ENCODE data around the gene OR4D2. TPM values are rescaled to one million over a fixed set of nuclear protein-coding genes. Genes with fewer than 3 reads are reported as not detected.

Gene OR4D2
- total RNA-seq, 2 experiments from 2014 or later = not detected

DNA sequence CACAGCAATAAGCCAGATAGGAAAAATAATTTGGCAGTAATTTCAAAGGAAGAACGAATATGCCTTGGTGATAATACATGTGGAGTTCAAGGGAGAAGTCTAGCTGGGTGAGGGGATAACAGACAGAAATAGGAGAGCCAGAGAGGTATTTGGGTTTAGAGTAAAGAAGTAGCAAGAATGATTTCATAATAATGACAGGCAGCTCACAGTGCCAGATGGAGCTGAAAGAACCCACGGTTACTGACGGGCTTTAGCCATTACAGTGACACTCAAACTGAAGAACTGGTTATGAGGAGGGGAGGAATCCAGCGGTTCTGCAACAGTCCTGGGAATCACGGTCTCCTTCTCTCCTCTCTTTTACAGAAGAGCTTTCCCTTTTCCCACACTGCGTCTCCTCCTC, 16.4 kb upstream of the OR4D2 start:
- no peak for DNase-seq
- ChIA-PET CTCF (interaction anchor here (0.9 kb wide), 1 partner anchor 27 kb away, joined by 3 read pairs; no protein-coding TSS in a partner anchor), POLR2A (no interaction called here)
- H3K27ac Mint-ChIP-seq = no peak overlapping the region
- H3K9me3 Mint-ChIP-seq = peaks cover 31% of the 10 kb centered on the region
- no peak overlapping the region for H3K4me3 Mint-ChIP-seq
- H3K4me1 Mint-ChIP-seq = peaks cover 47% of the 10 kb centered on the region
- peaks cover 52% of the 10 kb centered on the region for H3K27me3 Mint-ChIP-seq
- H3K36me3 Mint-ChIP-seq (ENCODE audit: low read depth) = peaks cover 26% of the 10 kb centered on the region

DNA sequence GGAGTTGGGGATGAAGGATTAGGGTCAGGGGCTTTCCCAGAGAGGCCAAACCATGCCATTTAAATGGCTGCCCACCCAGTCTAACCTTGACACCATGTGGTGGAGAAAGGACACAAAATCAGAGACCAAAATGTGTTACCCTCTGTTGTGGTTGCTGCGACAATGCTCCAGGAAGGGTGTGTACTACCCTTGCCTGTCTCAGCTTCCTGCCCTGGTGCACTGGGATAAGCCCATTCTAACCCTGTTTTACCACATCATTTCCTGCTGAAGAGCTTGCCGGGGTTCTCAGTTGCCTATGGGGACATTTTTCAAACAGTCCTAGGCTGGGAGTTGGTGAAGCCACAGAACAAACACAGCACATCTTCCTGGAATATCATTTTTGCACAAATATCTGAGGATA, 13.7 kb upstream of the OR4D2 start:
- POLR2A ChIA-PET = interaction anchor here (1.0 kb wide), 1 partner anchor 20 kb away, joined by 3 read pairs; no protein-coding TSS in a partner anchor
- peaks cover 63% of the 10 kb centered on the region for H3K4me1 Mint-ChIP-seq
- peak overlapping the region; percentile 53 for H3K4me3 Mint-ChIP-seq
- peaks cover 19% of the 10 kb centered on the region for H3K36me3 Mint-ChIP-seq (ENCODE audit: low read depth)
- H3K9me3 Mint-ChIP-seq = peaks cover 18% of the 10 kb centered on the region
- H3K27ac Mint-ChIP-seq = peak overlapping the region; percentile 97
- peak; percentile 84 for DNase-seq
- H3K27me3 Mint-ChIP-seq = peaks cover 28% of the 10 kb centered on the region
- CTCF ChIA-PET = interaction anchor here (0.9 kb wide), 1 partner anchor 37 kb away, joined by 3 read pairs; no protein-coding TSS in a partner anchor

DNA sequence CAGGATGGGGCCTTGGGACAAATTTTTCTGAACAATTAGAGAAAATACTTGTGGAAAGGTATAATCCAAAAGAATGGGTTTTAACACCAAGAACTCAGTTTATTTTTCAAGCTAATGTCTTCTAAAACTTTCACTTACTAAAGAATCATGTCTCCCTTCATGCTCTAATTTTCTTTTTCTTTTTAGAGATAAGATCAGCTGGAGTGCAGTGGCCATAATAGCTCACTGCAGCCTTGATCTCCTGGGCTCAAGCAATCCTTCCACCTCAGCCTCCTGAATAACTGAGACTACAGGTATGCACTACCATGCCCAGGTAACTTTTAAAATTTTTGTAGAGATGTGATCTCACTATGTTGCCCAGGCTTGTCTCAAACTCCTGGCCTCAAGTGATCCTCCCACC, 13.1 kb upstream of the OR4D2 start:
- peak overlapping the region; percentile 97 for H3K27ac Mint-ChIP-seq
- peak overlapping the region; percentile 53 for H3K4me3 Mint-ChIP-seq
- DNase-seq = no peak
- peaks cover 64% of the 10 kb centered on the region for H3K4me1 Mint-ChIP-seq
- POLR2A ChIA-PET = interaction anchor here (1.0 kb wide), 1 partner anchor 19 kb away, joined by 3 read pairs; no protein-coding TSS in a partner anchor
- peaks cover 18% of the 10 kb centered on the region for H3K9me3 Mint-ChIP-seq
- peaks cover 22% of the 10 kb centered on the region for H3K27me3 Mint-ChIP-seq
- CTCF ChIA-PET = no interaction called here
- H3K36me3 Mint-ChIP-seq (ENCODE audit: low read depth) = peaks cover 19% of the 10 kb centered on the region

DNA sequence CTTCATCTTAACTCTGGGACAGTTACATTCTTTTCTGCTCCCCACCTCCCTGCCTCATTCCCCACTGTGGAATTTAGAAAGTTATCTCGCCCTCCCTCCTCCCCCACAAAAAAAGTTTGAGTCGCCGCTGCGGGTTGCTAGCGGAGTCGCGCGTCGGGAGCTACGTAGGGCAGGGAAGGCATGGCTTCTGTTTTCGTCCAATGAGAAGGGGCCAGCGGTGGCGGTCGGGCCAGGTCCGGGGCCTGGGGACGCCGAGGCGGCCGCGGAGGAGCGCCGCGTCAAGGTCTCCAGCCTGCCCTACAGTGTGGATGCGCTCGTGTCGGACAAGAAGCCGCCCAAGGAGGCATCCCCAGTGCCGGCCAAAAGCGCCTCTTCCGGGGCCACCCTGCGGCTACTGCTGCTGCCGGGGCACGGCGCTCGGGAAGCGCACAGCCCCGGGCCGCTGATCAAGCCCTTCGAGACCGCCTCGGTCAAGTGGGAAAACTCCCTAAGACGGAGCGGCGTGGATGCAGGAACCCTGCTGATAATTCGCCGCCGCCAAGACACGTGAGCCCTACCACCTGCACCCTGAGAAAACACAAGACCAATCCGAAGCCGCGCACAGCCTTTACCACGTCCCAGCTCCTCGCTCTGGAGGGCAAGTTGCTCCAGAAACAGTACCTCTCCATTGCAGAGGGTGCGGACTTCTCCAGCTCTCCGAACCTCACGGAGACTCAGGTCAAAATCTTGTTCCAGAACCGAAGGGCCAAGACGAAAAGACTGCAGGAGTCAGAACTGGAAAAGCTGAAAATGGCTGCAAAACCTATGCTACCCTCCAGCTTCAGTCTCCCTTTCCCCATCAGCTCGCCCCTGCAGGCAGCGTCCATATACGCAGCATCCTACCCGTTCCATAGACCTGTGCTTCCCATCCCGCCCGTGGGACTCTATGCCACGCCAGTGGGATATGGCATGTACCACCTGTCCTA, 9.7 kb upstream of the OR4D2 start:
- H3K9me3 Mint-ChIP-seq = peaks cover 17% of the 10 kb centered on the region
- ChIA-PET POLR2A (no interaction called here), CTCF (interaction anchor here (0.6 to 1.0 kb wide), 3 partner anchors 16 to 76 kb away, joined by 3 read pairs; no protein-coding TSS in a partner anchor)
- H3K36me3 Mint-ChIP-seq (ENCODE audit: low read depth) = peaks cover 27% of the 10 kb centered on the region
- H3K27me3 Mint-ChIP-seq = peaks cover 9% of the 10 kb centered on the region
- peak overlapping the region; percentile 68 for H3K4me3 Mint-ChIP-seq
- DNase-seq = peak; percentile 52
- H3K4me1 Mint-ChIP-seq = peaks cover 55% of the 10 kb centered on the region
- peak overlapping the region; percentile 78 for H3K27ac Mint-ChIP-seq

DNA sequence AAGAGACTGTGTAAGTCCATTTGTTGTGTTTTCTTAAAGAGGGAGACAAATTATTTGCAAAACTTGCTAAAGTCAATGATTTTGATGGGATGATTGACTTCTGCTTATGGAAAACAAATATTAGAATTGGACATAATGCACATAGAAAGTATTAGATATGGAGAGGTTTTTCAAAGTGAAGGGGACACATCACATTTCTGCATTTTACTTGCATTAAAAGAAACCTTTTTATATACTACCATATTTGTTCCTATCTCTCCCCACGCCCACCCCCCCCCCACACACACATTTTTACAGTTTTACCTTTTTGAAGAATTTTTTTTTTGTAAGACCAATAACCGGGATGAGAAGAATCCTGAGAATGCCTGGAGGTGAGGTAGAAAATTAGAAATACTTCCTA, 8.6 kb upstream of the OR4D2 start:
- H3K36me3 Mint-ChIP-seq (ENCODE audit: low read depth) = peaks cover 25% of the 10 kb centered on the region
- no peak for DNase-seq
- peaks cover 44% of the 10 kb centered on the region for H3K4me1 Mint-ChIP-seq
- H3K27me3 Mint-ChIP-seq = peaks cover 15% of the 10 kb centered on the region
- ChIA-PET CTCF (interaction anchor here (1.0 kb wide), 1 partner anchor 15 kb away, joined by 3 read pairs; no protein-coding TSS in a partner anchor), POLR2A (no interaction called here)
- no peak overlapping the region for H3K27ac Mint-ChIP-seq
- H3K9me3 Mint-ChIP-seq = peaks cover 17% of the 10 kb centered on the region
- H3K4me3 Mint-ChIP-seq = no peak overlapping the region

GRCh38 chr17:58161566-58161965, 5.2 kb upstream of the OR4D2 start:
- POLR2A ChIA-PET = no interaction called here
- CTCF ChIA-PET = interaction anchor here (0.6 to 1.2 kb wide), 2 partner anchors 258 to 834 kb away, joined by 3 read pairs; no protein-coding TSS in a partner anchor

GRCh38 chr17:58165981-58166380, 801 bp upstream of the OR4D2 start:
- Mint-ChIP-seq H3K27me3 (peaks cover 31% of the 10 kb centered on the region), H3K4me1 (peaks cover 30% of the 10 kb centered on the region), H3K9me3 (peaks cover 4% of the 10 kb centered on the region), H3K36me3 (ENCODE audit: low read depth) (peaks cover 5% of the 10 kb centered on the region), H3K27ac (no peak overlapping the region), H3K4me3 (no peak overlapping the region)
- ChIA-PET CTCF (interaction anchor here (1.3 kb wide), 1 partner anchor 19 kb away, joined by 4 read pairs; no protein-coding TSS in a partner anchor), POLR2A (no interaction called here)
- DNase-seq = no peak

More at GRCh38 chr17:58161566-58161965, 5.2 kb upstream of the OR4D2 start:
- Mint-ChIP-seq H3K36me3 (ENCODE audit: low read depth) (peaks cover 8% of the 10 kb centered on the region), H3K27me3 (peaks cover 26% of the 10 kb centered on the region), H3K27ac (no peak overlapping the region), H3K9me3 (peaks cover 2% of the 10 kb centered on the region), H3K4me3 (no peak overlapping the region), H3K4me1 (peaks cover 14% of the 10 kb centered on the region)
- no peak for DNase-seq

DNA sequence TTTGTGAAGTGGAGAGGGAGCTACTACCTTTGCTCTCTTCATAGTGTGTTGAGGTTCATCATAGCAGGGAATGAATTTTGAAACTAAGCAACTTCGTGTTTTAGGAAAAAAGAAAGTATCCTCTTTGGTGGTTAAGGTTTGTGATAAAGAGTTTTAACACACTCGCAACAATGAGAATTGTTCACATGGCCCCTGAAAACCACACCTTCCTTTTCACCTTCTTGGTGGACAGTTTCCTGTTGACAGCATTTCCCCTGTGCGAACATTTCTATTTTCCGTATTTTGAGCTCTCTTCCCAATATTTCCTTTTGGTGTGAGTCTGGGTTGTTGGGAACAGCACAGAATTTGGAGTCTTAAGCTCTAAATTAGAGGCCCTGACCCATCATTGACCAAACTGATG, 3.8 kb downstream of the OR4D2 start:
- CTCF ChIA-PET = interaction anchor here (1.4 kb wide), 1 partner anchor 34 kb away, joined by 5 read pairs; no protein-coding TSS in a partner anchor
- DNase-seq = peak; percentile 16
- peaks cover 4% of the 10 kb centered on the region for H3K9me3 Mint-ChIP-seq
- POLR2A ChIA-PET = no interaction called here
- H3K4me3 Mint-ChIP-seq = peak overlapping the region; percentile 21
- peaks cover 46% of the 10 kb centered on the region for H3K4me1 Mint-ChIP-seq
- peaks cover 3% of the 10 kb centered on the region for H3K36me3 Mint-ChIP-seq (ENCODE audit: low read depth)
- peaks cover 22% of the 10 kb centered on the region for H3K27me3 Mint-ChIP-seq
- peak overlapping the region; percentile 82 for H3K27ac Mint-ChIP-seq

DNA sequence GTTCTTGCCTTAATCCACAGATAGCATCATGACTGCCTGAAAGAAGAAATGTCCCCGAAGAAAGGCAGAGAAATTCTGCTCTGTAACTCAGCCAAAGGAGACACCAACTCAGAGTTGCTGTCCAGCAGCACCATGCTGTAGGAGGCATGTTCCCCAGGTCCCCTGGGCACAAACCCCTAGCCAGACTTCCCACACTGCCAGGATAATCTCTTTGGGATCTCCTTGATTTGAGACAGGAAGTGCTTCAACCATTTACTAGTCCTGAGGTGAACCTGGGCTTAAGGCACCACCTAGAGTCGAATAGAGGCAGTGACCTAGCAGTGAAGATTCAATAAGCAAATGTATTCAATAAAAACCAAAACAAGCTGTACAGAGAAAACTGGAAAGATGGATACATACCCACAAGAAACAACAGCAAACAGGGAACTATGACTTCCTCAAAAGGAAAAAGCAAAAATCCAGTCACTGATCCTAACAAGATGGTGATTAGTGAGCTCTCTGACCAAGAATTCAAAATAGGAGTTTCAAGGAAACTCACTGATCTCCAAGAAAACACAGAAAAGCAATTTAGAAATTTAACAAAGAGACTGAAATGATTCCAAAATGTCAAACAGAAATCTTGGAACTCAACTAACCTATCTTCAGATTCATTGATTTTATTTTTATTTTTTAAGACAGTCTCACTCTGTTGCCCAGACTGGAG, 5.7 kb downstream of the OR4D2 start:
- peaks cover 4% of the 10 kb centered on the region for H3K9me3 Mint-ChIP-seq
- H3K36me3 Mint-ChIP-seq (ENCODE audit: low read depth) = peaks cover 3% of the 10 kb centered on the region
- H3K27ac Mint-ChIP-seq = peak overlapping the region; percentile 71
- ChIA-PET CTCF (interaction anchor here (0.6 to 1.0 kb wide), 4 partner anchors 9 to 298 kb away, joined by 3 to 4 read pairs (median 3); no protein-coding TSS in a partner anchor), POLR2A (interaction anchor here (0.7 kb wide), 2 partner anchors 19 to 50 kb away, joined by 3 read pairs; no protein-coding TSS in a partner anchor)
- H3K27me3 Mint-ChIP-seq = peaks cover 13% of the 10 kb centered on the region
- DNase-seq = peak; percentile 73
- peak overlapping the region; percentile 11 for H3K4me3 Mint-ChIP-seq
- H3K4me1 Mint-ChIP-seq = peaks cover 43% of the 10 kb centered on the region

DNA sequence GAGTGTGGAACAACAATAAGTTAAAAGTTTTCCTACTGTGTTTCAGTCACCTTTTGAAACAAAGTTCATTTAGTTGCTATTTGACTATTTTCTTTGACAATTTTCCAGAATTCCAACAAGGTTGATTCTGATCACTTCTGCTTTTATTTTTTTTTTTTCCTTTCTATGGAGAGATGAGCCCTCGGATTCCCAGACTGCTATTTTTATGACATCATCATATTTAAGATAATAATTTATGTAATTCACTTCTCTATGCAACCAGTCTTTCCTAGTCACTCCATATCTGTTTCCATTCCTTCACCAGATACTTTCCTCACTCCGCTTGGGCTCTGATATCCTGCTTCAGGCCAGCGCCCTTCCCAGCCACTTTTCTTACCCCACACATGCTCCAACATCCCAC, 8.1 kb downstream of the OR4D2 start:
- DNase-seq = no peak
- Mint-ChIP-seq H3K4me3 (no peak overlapping the region), H3K27me3 (peaks cover 13% of the 10 kb centered on the region), H3K27ac (no peak overlapping the region), H3K9me3 (no peaks in the 10 kb centered on the region), H3K4me1 (peaks cover 27% of the 10 kb centered on the region), H3K36me3 (ENCODE audit: low read depth) (no peaks in the 10 kb centered on the region)
- ChIA-PET CTCF (interaction anchor here (1.5 kb wide), 1 partner anchor 73 kb away, joined by 3 read pairs; no protein-coding TSS in a partner anchor), POLR2A (no interaction called here)

- DNase-seq = peak; percentile 22
- peaks cover 13% of the 10 kb centered on the region for H3K27me3 Mint-ChIP-seq
- no peak overlapping the region for H3K4me3 Mint-ChIP-seq
- no peaks in the 10 kb centered on the region for H3K36me3 Mint-ChIP-seq (ENCODE audit: low read depth)
- ChIA-PET POLR2A (no interaction called here), CTCF (interaction anchor here (1.4 kb wide), 1 partner anchor 11 kb away, joined by 3 read pairs; no protein-coding TSS in a partner anchor)
- peaks cover 15% of the 10 kb centered on the region for H3K4me1 Mint-ChIP-seq
- no peak overlapping the region for H3K27ac Mint-ChIP-seq
- no peaks in the 10 kb centered on the region for H3K9me3 Mint-ChIP-seq
These were observed 9.4 kb downstream of the OR4D2 start for GRCh38 chr17:58176200-58176599.

- ChIA-PET POLR2A (no interaction called here), CTCF (interaction anchor here (0.8 to 1.4 kb wide), 2 partner anchors 9 to 18 kb away, joined by 3 to 4 read pairs; no protein-coding TSS in a partner anchor)
- Mint-ChIP-seq H3K27me3 (peaks cover 5% of the 10 kb centered on the region), H3K4me1 (peaks cover 4% of the 10 kb centered on the region), H3K4me3 (no peak overlapping the region), H3K9me3 (no peaks in the 10 kb centered on the region), H3K27ac (no peak overlapping the region), H3K36me3 (ENCODE audit: low read depth) (no peaks in the 10 kb centered on the region)
- DNase-seq = no peak
These were observed 15.0 kb downstream of the OR4D2 start for GRCh38 chr17:58181796-58182195.

Measured in activated CD4-positive, alpha-beta T cell treated with anti-CD3 and anti-CD28 coated beads, Interleukin-2, amount 10 ng/mL, durations not matched to agents 7 days and 5 days (primary cell).